Erythroblast (primary cell): ENCODE measurements around the gene PAH.

Experiments used
- GATA1 ChIP-seq: IDR thresholded peaks from 2 replicates; pipeline ENCODE4 v1.6.1; 2011; ENCODE audit warnings: low read depth, mild to moderate bottlenecking, control low read depth, low read length, moderate library complexity
- POLR2A ChIP-seq: IDR thresholded peaks from 2 replicates; pipeline ENCODE4 v1.6.1; 2011; ENCODE audit warnings: mild to moderate bottlenecking, low read length

DNA sequence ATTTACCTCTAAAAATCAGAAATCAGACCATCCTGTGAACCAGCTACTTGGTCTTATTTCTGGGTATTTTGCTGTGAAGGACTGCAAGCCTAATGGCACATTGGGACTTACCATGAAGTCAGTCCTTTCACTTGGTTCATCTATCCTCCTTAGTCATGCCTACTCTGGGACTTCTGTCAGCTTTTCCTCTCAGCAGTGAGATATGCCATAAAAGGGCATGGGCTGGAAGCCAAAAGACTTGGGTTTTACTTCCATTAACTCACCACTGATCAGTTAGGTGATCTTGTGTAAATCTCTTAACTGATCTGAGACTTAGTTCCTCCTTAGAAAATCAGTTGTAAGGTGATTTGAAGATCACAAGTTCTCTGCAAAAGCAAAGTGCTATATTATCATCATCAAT is 116.5 kb downstream of the PAH start:
- no peak for TF ChIP-seq POLR2A
- TF ChIP-seq GATA1 = no peak
